ENCODE data around the gene CASTOR1.

The CASTOR1 gene

GRCh38 chr22:30333707-30334087, 44.4 kb upstream of the CASTOR1 start:
- no peak for TF ChIP-seq CTCF (IDR thresholded peaks at IDR 0.05; ENCODE audit: low read depth, low read length)
- no peak overlapping the region for H3K4me3 ChIP-seq (ENCODE audit: low read depth, low read length)

GRCh38 chr22:30332994-30333706, 43.8 kb upstream of the CASTOR1 start:
- no peak for TF ChIP-seq CTCF (IDR thresholded peaks at IDR 0.05; ENCODE audit: low read depth, low read length)

GRCh38 chr22:30332551-30332950, 43.2 kb upstream of the CASTOR1 start:
- TF ChIP-seq CTCF (IDR thresholded peaks at IDR 0.05; ENCODE audit: low read depth, low read length) = no peak
- no peak overlapping the region for H3K4me3 ChIP-seq (ENCODE audit: low read depth, low read length)

More at GRCh38 chr22:30332994-30333706, 43.8 kb upstream of the CASTOR1 start:
- H3K4me3 ChIP-seq (ENCODE audit: low read depth, low read length) = no peak overlapping the region

- TF ChIP-seq CTCF (IDR thresholded peaks at IDR 0.05; ENCODE audit: low read depth, low read length) = no peak
Observed at GRCh38 chr22:30328466-30329049, 39.3 kb upstream of the CASTOR1 start.

GRCh38 chr22:30327864-30328345, 38.6 kb upstream of the CASTOR1 start:
- TF ChIP-seq CTCF (IDR thresholded peaks at IDR 0.05; ENCODE audit: low read depth, low read length) = no peak
- no peak overlapping the region for H3K4me3 ChIP-seq (ENCODE audit: low read depth, low read length)

More at GRCh38 chr22:30328466-30329049, 39.3 kb upstream of the CASTOR1 start:
- no peak overlapping the region for H3K4me3 ChIP-seq (ENCODE audit: low read depth, low read length)

GRCh38 chr22:30326706-30327362, 37.5 kb upstream of the CASTOR1 start, which contains the start of gene TBC1D10A:
Gene TBC1D10A (minus strand): TSS chr22:30326941. CDS start chr22:30326881, 60 bp downstream.
- H3K4me3 ChIP-seq (ENCODE audit: low read depth, low read length) = peak within 1 kb of the TSS; percentile 82
- TF ChIP-seq CTCF (IDR thresholded peaks at IDR 0.05; ENCODE audit: low read depth, low read length) = no peak
